Panc1 (cell line): ENCODE results near the gene MVD. TPM values are rescaled to one million over a fixed set of nuclear protein-coding genes. Genes with fewer than 3 reads are reported as not detected.

Experiments used
- ATAC-seq: fragments of 200-7000 bp; cut with Tn5 transposase; 2 replicates; pipeline ENCODE4 v1.9.1; 2020; ENCODE audit warnings: mild to moderate bottlenecking, moderate library complexity
- BruUV-seq: library from RNA; stranded (reverse); fragments of 400-500 nt; replicated peaks from 2 replicates; lab custom pipeline; 2021; lab: Mats Ljungman, UMichigan
- CTCF ChIA-PET: fragments of 300-600 bp; sonication (Branson Sonifier 250); formaldehyde crosslinking; loops from one replicate; lab custom pipeline; 2022; ENCODE audit warnings: antibody characterized with exemption; lab: Charles Lee
- POLR2A ChIA-PET: fragments of 300-600 bp; sonication (Branson Sonifier 250); formaldehyde crosslinking; loops from one replicate; lab custom pipeline; 2022; ENCODE audit warnings: antibody characterized with exemption; lab: Charles Lee
- DNase-seq: peaks from one replicate; pipeline ENCODE4 v3.0.0-alpha.2; 2010; ENCODE audit warnings: low read depth, low spot score
- H3K27ac ChIP-seq: 2 replicates; pipeline ENCODE4 v1.5.1; 2011; ENCODE audit warnings: mild to moderate bottlenecking, low read length, inconsistent platforms
- H3K27me3 ChIP-seq: fragments of 200-500 bp; sonication (Bioruptor generic); 2 replicates; pipeline ENCODE4 v1.6.0; 2014; ENCODE audit warnings: low read length, inconsistent platforms; ENCODE audit not compliant: control insufficient read depth, insufficient read depth
- H3K36me3 ChIP-seq: fragments of 200-500 bp; sonication (Bioruptor generic); 2 replicates; pipeline ENCODE4 v1.5.1; 2014; ENCODE audit warnings: inconsistent platforms, mild to moderate bottlenecking, low read length, moderate library complexity; ENCODE audit not compliant: control insufficient read depth, insufficient read depth
- H3K4me1 ChIP-seq: 2 replicates; pipeline ENCODE4 v1.5.1; 2011; ENCODE audit warnings: inconsistent platforms, mild to moderate bottlenecking, low read length, moderate library complexity; ENCODE audit not compliant: control insufficient read depth, insufficient read depth
- H3K4me3 ChIP-seq, 2 experiments: 2 replicates each; pipeline ENCODE4 v1.5.1; 2011 to 2012; ENCODE audit warnings: low read depth in 2 of 2, low read length in 2 of 2, mild to moderate bottlenecking in 2 of 2, inconsistent platforms in 1 of 2, moderate library complexity in 1 of 2
- H3K9me3 ChIP-seq: fragments of 200-500 bp; sonication (Bioruptor generic); 2 replicates; pipeline ENCODE4 v1.5.1; 2014; ENCODE audit warnings: low read depth, mild to moderate bottlenecking, inconsistent platforms, low read length, moderate library complexity; ENCODE audit not compliant: control insufficient read depth, insufficient read depth
- CTCF ChIP-seq: fragments of 450-650 bp; IDR thresholded peaks from 2 replicates; pipeline ENCODE4 v1.5.1; 2017; ENCODE audit warnings: mild to moderate bottlenecking
- POLR2AphosphoS5 ChIP-seq: IDR thresholded peaks from 2 replicates; pipeline ENCODE4 v1.6.1; 2012; ENCODE audit warnings: mild to moderate bottlenecking, low read depth, low read length, moderate library complexity
- REST ChIP-seq, 2 experiments: IDR thresholded peaks; 2 replicates each; pipeline ENCODE4 v1.6.1; 2011 to 2012; ENCODE audit warnings: low read depth in 2 of 2, control low read depth in 1 of 2, low read length in 1 of 2, mild to moderate bottlenecking in 1 of 2, moderate library complexity in 1 of 2; ENCODE audit not compliant: insufficient read depth in 1 of 2
- SIN3A ChIP-seq: IDR thresholded peaks from 2 replicates; pipeline ENCODE4 v1.6.1; 2012; ENCODE audit warnings: low read depth, mild to moderate bottlenecking, low read length, moderate library complexity, borderline replicate concordance; ENCODE audit not compliant: insufficient read depth
- TCF7L2 ChIP-seq: IDR thresholded peaks from 2 replicates; pipeline ENCODE4 v1.6.1; 2011; ENCODE audit warnings: mild to moderate bottlenecking, low read depth, low read length, inconsistent platforms
- in situ Hi-C: cut with HindIII; loops from 2 replicates; pipeline ENCODE4 v1.10.0; 2016; ENCODE audit warnings: low sequenced_read_pairs, low pct_unique_long_range_greater_than_20kb
- intact Hi-C: fragments of 100-400 bp; cut with micrococcal nuclease; formaldehyde crosslinking; loops from one replicate; pipeline ENCODE4 v1.10.0; 2022; ENCODE audit not compliant: unreplicated experiment
- total RNA-seq: library from RNA; stranded (reverse); gene quantifications from one replicate; pipeline ENCODE4 v1.2.1, GENCODE V29; 2021; ENCODE audit not compliant: unreplicated experiment

The MVD gene
- total RNA-seq, 1 experiment from 2014 or later, result 96.8 TPM

GRCh38 chr16:88651276-88651988 lies 11.5 kb downstream of the MVD start:
- DNase-seq (peak; percentile 38), ATAC-seq (peak; percentile 81)
- Histone ChIP-seq H3K4me3 (peak overlapping the region; percentile 62 to 70), H3K4me1 (peaks cover 14% of the 10 kb centered on the region), H3K27me3 (no peaks in the 10 kb centered on the region), H3K9me3 (no peaks in the 10 kb centered on the region), H3K36me3 (peaks cover 6% of the 10 kb centered on the region; the same call in 1 of the 2 replicates), H3K27ac (peak overlapping the region; percentile 73)
- no TSS peak for BruUV-seq
- ChIA-PET CTCF (no interaction called here), POLR2A (no interaction called here)
- intact Hi-C loops (no loop called here), in situ Hi-C loops (no loop called here)
- TF ChIP-seq CTCF (no peak), TCF7L2 (no peak), SIN3A (no peak), POLR2AphosphoS5 (no peak), REST (IDR thresholded peaks at IDR 0.05; ENCODE audit: insufficient read depth in 1 of 2, low read depth in 2 of 2, low read length in 1 of 2) (no peak)

GRCh38 chr16:88650749-88651275 lies 12.1 kb downstream of the MVD start, which contains the start of gene CYBA:
TSS of gene CYBA (minus strand) at chr16:88651053. CDS start at chr16:88651013, 40 bp downstream.
- TF ChIP-seq SIN3A (0 out of 2 replicates have a peak, but pooled peaks have one; percentile 3), REST (IDR thresholded peaks at IDR 0.05; ENCODE audit: insufficient read depth in 1 of 2, low read depth in 2 of 2, low read length in 1 of 2) (no peak), POLR2AphosphoS5 (0 out of 2 replicates have a peak, but pooled peaks have one; percentile 36)
- ATAC-seq, result peak; percentile 91
- H3K9me3 ChIP-seq, result no peaks in the 10 kb centered on the region
- peak within 1 kb of the TSS; percentile 78 for H3K27ac ChIP-seq
- ChIA-PET CTCF (no interaction called here), POLR2A (no interaction called here)
- H3K27me3 ChIP-seq, result no peaks in the 10 kb centered on the region
- in situ Hi-C loops (no loop called here), intact Hi-C loops (no loop called here)
- no peak for DNase-seq
- BruUV-seq, result no TSS peak
- peaks cover 14% of the 10 kb centered on the region for H3K4me1 ChIP-seq
- peaks cover 6% of the 10 kb centered on the region; the same call in 1 of the 2 replicates for H3K36me3 ChIP-seq
- peak within 1 kb of the TSS; percentile 62 to 70 for H3K4me3 ChIP-seq
